ENCODE measurements around the gene S1PR3.

DNA sequence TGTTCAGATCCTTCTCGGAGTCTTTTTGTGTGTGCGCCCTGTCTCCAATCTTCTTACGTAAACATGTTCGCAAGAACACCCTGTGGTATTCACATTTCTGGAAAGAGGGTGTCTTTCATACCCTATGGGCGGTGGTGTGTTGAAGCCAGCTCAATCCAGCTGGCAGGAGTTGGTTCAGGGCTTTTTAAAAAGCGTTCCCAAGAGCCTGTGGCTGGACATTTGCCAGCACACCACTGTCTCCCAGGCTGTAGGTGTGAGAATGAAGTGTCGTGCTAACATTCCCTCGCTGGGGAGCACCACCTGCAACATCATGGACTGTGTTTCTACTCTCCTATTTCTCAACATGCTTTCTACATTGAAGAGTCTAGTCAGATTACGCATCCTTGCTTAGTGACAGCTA, 51.7 kb downstream of the S1PR3 start:
- TF ChIP-seq, protein P1, sequence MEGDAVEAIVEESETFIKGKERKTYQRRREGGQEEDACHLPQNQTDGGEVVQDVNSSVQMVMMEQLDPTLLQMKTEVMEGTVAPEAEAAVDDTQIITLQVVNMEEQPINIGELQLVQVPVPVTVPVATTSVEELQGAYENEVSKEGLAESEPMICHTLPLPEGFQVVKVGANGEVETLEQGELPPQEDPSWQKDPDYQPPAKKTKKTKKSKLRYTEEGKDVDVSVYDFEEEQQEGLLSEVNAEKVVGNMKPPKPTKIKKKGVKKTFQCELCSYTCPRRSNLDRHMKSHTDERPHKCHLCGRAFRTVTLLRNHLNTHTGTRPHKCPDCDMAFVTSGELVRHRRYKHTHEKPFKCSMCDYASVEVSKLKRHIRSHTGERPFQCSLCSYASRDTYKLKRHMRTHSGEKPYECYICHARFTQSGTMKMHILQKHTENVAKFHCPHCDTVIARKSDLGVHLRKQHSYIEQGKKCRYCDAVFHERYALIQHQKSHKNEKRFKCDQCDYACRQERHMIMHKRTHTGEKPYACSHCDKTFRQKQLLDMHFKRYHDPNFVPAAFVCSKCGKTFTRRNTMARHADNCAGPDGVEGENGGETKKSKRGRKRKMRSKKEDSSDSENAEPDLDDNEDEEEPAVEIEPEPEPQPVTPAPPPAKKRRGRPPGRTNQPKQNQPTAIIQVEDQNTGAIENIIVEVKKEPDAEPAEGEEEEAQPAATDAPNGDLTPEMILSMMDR (IDR thresholded peaks at IDR 0.05; ENCODE audit: extremely low read depth in 1 of 2, insufficient read depth in 1 of 2, low read depth in 1 of 2, low read length in 2 of 2): no peak
- TF ChIP-seq POLR2A (IDR thresholded peaks at IDR 0.05; ENCODE audit: low read depth, low read length): no peak
- TF ChIP-seq, protein P2, sequence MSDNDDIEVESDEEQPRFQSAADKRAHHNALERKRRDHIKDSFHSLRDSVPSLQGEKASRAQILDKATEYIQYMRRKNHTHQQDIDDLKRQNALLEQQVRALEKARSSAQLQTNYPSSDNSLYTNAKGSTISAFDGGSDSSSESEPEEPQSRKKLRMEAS (IDR thresholded peaks at IDR 0.05; ENCODE audit: insufficient read depth, insufficient read length): no peak
- TF ChIP-seq POLR2AphosphoS5 (IDR thresholded peaks at IDR 0.05; ENCODE audit: insufficient read depth, low read depth, low read length): no peak
- TF ChIP-seq GATA2 (IDR thresholded peaks at IDR 0.05; ENCODE audit: insufficient read depth, insufficient read length, low read depth, low read length): no peak
- TF ChIP-seq EZH2 (IDR thresholded peaks at IDR 0.05; ENCODE audit: borderline replicate concordance, low read depth, low read length, severe bottlenecking): no peak
- TF ChIP-seq MYC (IDR thresholded peaks at IDR 0.05; ENCODE audit: low read depth, low read length): no peak

Data from endothelial cell of umbilical vein (primary cell).